ENCODE results near the gene RPN2.

Gene RPN2

GRCh38 chr20:37243076-37243936 is 64.2 kb downstream of the RPN2 start:
- no peak for DNase-seq (ENCODE audit: low read depth)

GRCh38 chr20:37243937-37244571 is 64.9 kb downstream of the RPN2 start:
- DNase-seq (ENCODE audit: low read depth): peak; percentile 24

DNA sequence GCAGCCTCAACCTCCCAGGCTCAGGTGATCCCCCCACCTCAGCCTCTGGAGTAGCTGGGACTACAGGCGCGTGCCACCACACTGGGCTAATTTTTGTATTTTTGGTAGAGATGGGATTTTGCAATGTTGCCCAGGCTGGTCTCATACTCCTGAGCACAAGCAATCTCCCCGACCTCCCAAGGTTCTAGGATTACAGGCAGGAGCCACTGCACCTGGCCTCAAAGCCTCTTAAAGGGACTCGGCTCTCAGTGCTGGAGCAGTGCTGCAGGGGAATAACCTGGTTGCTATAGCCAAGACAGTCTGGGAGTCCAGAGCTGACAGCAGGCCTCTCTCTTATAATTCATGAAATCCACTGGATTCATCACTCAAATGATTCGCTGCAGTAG is 65.4 kb downstream of the RPN2 start:
- DNase-seq (ENCODE audit: low read depth): no peak

- DNase-seq (ENCODE audit: low read depth): no peak
Observed at GRCh38 chr20:37245216-37246150, 66.4 kb downstream of the RPN2 start.

DNA sequence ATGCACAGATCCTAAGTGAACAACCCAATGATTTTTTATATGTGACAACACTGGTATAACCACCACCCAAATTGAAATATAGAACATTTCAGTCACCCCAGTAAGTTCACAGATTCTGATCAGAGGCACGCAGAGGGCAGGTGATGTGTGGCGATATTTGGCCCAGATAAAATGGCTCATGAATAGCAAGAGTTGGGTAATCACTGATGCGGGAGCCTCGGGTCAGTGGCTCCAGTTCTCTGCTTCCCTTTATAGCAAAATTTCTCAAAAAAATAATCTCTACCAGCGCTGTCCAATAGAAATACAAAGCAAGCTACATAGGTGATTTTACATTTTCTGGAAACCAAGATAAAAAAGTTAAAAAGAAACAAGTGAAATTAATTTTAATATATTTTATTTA is 67.6 kb downstream of the RPN2 start:
- DNase-seq (ENCODE audit: low read depth): no peak

DNA sequence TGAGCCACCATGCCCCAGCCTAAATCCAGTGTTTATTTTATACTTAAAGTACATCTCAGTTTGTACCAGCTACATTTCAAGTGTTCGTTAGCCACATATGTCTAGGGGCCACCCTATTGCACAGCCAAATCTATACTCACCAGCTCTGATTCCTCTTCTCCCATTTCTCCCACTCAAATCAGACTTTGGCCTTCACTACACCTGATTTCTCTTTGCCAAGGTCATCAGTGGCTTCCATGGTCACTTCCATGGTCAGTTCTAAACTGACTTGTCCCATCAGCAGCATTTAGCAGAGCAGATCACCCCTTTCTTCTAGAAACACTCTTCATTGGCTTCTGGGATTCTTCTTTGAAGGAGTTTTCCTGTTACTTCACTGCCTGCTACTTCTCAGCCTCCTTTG is 68.4 kb downstream of the RPN2 start:
- DNase-seq (ENCODE audit: low read depth): no peak

DNA sequence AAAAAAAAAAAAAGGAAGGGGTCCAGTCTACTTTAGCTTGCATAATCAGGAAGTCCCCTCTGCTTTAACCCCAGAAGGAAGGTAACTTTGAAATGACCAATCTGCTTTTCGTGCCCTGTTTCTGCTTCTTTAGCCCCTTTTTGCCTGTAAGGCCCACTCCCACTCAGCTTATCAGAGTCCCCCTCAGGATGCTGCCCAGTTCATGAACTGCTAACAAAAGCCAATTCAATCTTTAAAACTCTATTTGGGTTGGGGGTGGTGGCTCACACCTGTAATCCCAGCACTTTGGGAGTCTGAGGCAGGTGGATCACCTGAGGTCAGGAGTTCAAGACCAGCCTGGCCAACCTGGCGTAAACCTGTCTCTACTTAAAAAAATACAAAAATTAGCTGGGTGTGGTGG is 70.2 kb downstream of the RPN2 start:
- DNase-seq (ENCODE audit: low read depth): no peak

DNA sequence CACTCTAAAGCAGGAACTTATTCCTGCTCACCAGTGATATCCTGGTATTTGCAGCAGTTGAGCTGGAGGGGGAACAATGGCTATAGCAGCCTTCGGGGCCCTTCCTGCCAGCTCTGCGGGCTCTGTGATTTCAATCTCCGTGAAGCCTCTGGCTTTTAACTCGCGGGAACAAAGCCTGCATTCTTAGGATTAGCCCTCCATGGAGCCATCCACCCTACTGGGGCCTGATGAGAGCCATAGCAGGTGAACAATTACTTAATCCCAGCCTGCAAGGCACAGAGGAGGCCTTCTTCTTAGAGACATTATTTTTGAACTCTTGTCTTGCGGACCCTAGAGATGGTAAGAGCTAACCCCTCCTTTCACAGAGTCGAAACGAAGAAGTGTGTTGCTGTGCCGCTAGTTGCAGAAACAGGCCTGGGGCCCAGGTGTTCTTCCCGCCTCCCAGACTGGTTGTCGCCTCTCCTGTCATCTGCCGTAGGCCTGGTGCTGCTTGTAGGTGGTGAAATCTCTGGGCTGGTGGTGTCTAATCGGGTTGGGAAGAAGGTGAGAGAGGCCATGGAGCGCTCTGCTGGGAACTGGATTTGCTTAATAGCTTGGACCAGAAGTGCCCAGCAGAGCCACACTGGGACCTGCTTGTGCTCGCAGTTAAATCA is 72.8 kb downstream of the RPN2 start:
- DNase-seq (ENCODE audit: low read depth): no peak

GRCh38 chr20:37253087-37253486 is 74.0 kb downstream of the RPN2 start:
- DNase-seq (ENCODE audit: low read depth): no peak

- no peak for DNase-seq (ENCODE audit: low read depth)
Observed at GRCh38 chr20:37254114-37254878, 75.2 kb downstream of the RPN2 start.

GRCh38 chr20:37256286-37256685 is 77.2 kb downstream of the RPN2 start:
- DNase-seq (ENCODE audit: low read depth): no peak

DNA sequence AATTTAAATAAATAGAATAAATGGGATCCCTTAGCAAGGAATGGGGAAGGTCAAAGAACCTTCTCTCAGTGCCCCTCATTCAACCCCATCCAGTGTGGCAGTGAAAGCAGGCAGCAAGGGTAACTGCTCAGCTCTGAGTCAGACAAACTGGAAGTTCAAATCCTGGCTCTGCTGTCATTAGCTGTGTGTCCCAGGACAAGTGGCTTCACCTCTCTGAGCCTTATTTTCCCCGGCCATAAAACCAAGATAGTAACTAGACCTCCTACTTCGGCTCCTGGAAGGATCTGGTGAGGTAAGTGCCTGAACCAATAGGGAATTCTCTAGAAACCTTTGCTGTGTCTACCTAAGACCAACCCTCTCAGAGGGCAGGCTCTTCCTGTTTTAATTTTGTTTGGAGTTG is 78.4 kb downstream of the RPN2 start:
- no peak for DNase-seq (ENCODE audit: low read depth)

GRCh38 chr20:37257988-37258387 is 78.9 kb downstream of the RPN2 start:
- no peak for DNase-seq (ENCODE audit: low read depth)

DNA sequence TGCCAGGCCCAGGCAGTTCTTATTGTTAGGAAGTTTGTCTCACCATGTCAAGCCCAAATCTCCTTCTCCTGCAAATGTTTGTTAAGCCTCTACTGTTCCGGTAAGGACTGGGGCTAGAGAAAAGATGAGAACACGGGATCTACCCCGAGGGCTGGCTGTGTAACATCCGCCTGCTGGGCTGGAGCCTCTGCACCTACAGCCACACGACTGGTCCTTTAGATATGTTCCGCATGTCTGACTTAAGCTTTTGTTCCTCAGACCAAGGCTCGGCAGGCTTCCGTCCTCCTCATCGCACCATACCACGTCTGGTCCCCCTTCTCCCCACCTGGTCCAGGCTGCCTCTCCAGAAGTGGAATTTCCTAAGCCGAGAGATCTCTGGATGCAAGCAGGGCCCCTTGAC is 79.9 kb downstream of the RPN2 start:
- no peak for DNase-seq (ENCODE audit: low read depth)

- no peak for DNase-seq (ENCODE audit: low read depth)
Observed at GRCh38 chr20:37259865-37260264, 80.7 kb downstream of the RPN2 start.

DNA sequence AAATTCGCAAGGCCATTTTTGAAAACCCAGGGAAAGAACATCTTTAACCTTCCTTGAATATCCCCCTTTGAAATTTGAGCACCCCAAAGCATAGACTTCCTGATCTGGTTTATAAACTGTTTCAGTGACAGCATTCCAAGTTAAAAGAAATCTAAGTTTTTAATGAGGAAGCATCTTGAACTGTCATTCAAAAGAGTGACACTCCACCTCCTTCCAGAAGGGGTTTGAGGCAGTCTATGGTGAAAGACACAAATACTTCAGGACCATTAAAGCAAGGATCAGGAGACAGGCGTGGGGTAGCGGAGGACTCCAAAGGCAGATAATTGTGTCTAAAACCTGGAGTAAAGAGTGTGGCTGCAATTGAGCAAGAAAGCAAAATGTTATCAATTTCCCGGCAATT is 81.8 kb downstream of the RPN2 start:
- DNase-seq (ENCODE audit: low read depth): no peak

DNA sequence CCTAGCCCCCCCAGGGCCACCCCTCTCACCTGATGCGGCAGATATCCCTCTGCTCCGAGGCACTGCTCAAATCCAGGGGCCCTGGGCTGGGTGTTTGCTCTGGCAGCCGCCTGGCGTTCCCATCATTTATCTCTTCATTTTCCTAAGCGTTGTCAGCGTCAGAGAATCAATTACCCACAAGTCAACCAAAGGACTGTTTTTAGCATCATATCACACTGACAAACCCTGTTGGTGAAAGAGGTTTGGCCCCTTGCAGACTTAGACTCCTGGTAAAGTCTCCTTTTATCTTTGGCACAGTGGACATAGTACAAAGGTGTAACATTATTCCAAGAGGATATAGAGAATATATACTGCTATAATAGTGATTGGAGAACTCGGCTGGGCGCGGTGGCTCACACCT is 82.6 kb downstream of the RPN2 start, which contains the start of gene GHRH:
GHRH (minus strand) TSS at position 101 of the 400 bp plus-strand sequence. CDS start 4,925 bp downstream, outside the sequence.
- no peak for DNase-seq (ENCODE audit: low read depth)

- DNase-seq (ENCODE audit: low read depth): no peak
Observed at GRCh38 chr20:37262505-37262904, 83.4 kb downstream of the RPN2 start.

DNA sequence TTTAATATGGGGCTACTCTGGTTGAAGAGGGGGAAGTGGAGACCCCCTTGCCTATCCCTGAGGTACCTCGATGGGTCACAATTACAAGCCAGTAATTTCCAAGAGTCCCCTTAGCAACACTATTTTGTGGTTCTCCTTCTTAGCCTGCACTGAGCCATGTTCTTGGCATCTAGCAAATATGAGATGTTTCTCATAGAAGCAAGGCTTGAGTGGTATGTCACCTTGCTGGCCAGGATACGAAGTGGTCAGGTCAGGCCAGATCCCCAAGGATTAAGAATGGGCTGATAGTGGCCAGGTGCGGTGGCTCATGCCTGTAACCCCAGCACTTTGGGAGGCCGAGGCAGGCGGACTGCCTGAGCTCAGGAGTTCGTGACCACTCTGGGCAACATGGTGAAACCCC is 84.6 kb downstream of the RPN2 start:
- DNase-seq (ENCODE audit: low read depth): no peak

DNA sequence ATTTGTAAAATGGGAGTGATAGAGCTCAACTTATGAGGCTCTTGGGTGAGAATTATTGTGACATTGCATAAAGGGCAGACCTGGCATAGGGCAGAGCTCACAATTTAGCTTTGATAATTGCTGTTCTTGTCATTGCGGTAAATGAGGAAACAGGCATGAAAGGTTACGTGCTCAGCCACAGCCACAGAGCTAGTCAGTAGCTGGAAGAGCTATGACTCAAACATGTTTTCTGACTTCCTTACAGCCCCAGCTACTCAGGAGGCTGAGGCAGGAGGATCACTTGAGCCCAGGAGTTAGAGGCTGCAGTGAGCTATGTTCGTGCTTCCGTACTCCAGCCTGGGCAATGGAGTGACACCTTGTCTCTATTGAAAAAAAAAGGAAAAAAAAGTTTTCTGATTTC is 86.0 kb downstream of the RPN2 start:
- DNase-seq (ENCODE audit: low read depth): no peak
